SHP77 treated with DMSO at 0.1 percent for 48 hours (cell line): ENCODE measurements around the gene PHF13.
"Not testable (repeated sequence)": the region's sequence is repeated elsewhere in the genome, so short reads cannot be mapped to it uniquely, and the experiment has no call there.

Experiments used
- DNase-seq: peaks from one replicate; lab custom pipeline; 2025; lab: John Stamatoyannopoulos, UW

Gene PHF13

GRCh38 chr1:6660415-6661049, 47.0 kb downstream of the PHF13 start:
- DNase-seq: no peak

DNA sequence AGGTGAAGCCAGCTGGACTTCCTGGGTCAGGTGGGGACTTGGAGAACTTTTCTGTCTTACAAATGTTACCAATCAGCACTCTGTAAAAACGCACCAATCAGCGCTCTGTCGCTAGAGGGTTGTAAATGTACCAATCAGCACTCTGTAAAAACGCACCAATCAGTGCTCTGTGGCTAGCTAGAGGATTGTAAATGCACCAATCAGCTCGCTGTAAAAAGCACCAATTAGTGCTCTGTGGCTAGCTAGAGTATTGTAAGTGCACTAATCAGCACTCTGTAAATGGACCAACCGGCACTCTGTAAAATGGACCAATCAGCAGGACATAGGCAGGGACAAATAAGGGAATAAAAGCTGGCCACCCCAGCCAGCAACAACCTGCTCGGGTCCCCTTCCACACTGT, 48.9 kb downstream of the PHF13 start:
- DNase-seq: not testable (repeated sequence)

DNA sequence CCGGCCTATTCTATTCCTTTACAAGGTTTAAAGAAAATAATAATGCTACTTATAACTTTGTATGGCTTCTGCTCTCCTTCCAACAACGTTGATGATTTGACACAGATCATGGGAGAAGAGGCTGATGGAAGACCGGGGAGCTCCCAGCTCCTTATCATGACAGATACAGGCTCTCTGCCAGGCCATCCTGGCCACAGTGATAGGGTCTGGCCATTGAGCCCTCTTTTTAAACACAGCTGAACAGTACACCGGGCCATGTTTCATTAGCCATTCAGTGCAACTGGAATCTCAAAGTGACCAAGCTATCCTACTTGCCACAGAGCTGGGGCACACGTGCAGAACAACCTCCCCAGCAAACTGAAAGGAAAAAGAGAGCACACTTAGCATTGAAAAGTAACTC, 53.2 kb downstream of the PHF13 start:
- DNase-seq: no peak

DNA sequence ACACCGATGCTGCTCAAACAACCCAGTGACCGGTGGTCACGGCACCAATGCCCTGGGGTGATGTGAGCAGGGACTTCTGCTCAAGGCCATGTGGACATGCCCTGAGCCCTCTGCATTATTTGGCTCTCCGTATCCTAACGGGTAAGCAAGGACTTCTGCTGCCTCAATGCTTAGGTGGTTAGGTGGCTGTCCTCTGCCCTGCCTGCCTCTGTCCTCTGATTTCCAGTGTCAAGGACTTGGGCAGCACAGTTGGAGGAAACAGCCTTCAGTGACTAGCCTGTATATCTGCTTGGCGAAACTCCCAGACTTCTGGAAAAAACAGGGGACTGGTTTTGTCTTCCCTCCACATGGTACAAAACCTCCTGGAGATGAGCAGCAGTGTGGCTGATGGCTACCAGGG, 53.6 kb downstream of the PHF13 start:
- no peak for DNase-seq

DNA sequence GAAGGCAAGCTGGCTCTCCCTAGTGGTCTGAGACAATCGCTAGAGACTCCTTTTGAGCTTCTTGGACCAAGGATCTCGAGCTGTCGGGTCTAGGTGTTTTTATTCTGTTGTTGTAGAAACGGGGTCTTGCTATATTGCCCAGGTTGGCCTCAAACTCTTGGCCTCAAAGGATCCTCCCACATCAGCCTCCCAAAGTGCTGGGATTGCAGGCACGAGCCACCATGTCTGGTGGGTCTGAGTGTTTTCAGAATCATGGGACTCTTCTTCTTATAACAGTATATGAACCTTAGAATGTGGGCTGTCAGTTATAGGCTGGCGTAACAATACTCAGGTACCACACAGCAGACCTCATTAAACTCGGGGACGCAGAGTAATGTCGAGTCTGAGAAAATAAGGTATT, 55.0 kb downstream of the PHF13 start:
- DNase-seq: no peak

DNA sequence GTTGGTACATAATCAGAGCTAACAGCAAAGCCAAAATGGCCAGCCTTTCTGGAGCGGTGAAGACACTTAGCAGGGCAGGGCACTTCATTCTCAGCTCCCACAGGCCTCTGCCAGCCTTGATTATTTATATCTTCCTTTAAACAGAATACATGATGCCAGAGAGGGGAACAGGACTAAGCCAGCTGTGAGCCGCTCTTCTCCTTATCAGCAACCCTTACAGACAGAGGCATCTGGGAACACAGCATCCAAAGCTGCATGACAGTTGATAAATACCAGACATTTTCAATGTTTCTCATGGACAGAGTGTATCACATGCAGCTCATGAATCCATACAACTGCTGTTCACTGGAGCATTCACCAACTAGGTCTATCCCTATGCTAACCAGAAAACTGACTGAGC, 59.0 kb downstream of the PHF13 start:
- DNase-seq: no peak
